WTC11 (cell line): ENCODE measurements around the gene NOC2L. TPM values are rescaled to one million over a fixed set of nuclear protein-coding genes. Genes with fewer than 3 reads are reported as not detected.

ENCODE experiments used
- ATAC-seq: fragments of 200-7000 bp; cut with Tn5 transposase; 2 replicates; pipeline ENCODE4 v1.10.0; 2021; ENCODE audit warnings: mild to moderate bottlenecking, moderate library complexity
- CTCF ChIA-PET: fragments of 300-600 bp; sonication (Branson Sonifier 250); formaldehyde crosslinking; loops from one replicate; lab custom pipeline; 2021; ENCODE audit warnings: antibody characterized with exemption; lab: Charles Lee
- POLR2A ChIA-PET: fragments of 350-600 bp; sonication (Branson Sonifier 250); formaldehyde crosslinking; loops from one replicate; lab custom pipeline; 2021; ENCODE audit warnings: antibody characterized with exemption; lab: Charles Lee
- DNase-seq: peaks from one replicate; pipeline ENCODE4 v3.0.0; 2021; ENCODE audit warnings: low spot score
- H3K27ac Mint-ChIP-seq: 2 replicates; pipeline ENCODE4 v1.8.0; 2021; ENCODE audit warnings: mixed read lengths
- H3K27me3 Mint-ChIP-seq: 2 replicates; pipeline ENCODE4 v1.8.0; 2021; ENCODE audit warnings: low read depth, mild to moderate bottlenecking, moderate library complexity, mixed read lengths
- H3K36me3 Mint-ChIP-seq: 2 replicates; pipeline ENCODE4 v1.8.0; 2021; ENCODE audit warnings: mixed read lengths
- H3K4me1 Mint-ChIP-seq: 2 replicates; pipeline ENCODE4 v1.8.0; 2022; ENCODE audit warnings: mixed read lengths
- H3K4me3 Mint-ChIP-seq: 2 replicates; pipeline ENCODE4 v1.8.0; 2021; ENCODE audit warnings: mild to moderate bottlenecking, moderate library complexity, mixed read lengths
- H3K9me3 Mint-ChIP-seq: 2 replicates; pipeline ENCODE4 v1.8.0; 2021; ENCODE audit warnings: mixed read lengths
- FOXP1 ChIP-seq: sonication (generic); formaldehyde crosslinking; IDR thresholded peaks from 2 replicates; pipeline ENCODE4 v1.8.0; 2022; ENCODE audit warnings: missing genetic modification reagents, mild to moderate bottlenecking, moderate library complexity, borderline replicate concordance
- JUN ChIP-seq: sonication (generic); formaldehyde crosslinking; IDR thresholded peaks from 2 replicates; pipeline ENCODE4 v1.8.0; 2023; ENCODE audit warnings: mild to moderate bottlenecking, missing genetic modification reagents
- NFE2L1 ChIP-seq: sonication (generic); formaldehyde crosslinking; IDR thresholded peaks from 2 replicates; pipeline ENCODE4 v1.8.1; 2023; ENCODE audit warnings: missing genetic modification reagents
- NFYB ChIP-seq: sonication (generic); formaldehyde crosslinking; conservative IDR thresholded peaks from 2 replicates; pipeline ENCODE4 v1.8.0; 2022; ENCODE audit warnings: low read depth, missing genetic modification reagents
- NR1H2 ChIP-seq: sonication (generic); formaldehyde crosslinking; IDR thresholded peaks from 2 replicates; pipeline ENCODE4 v1.9.0; 2021; ENCODE audit warnings: mild to moderate bottlenecking, moderate library complexity, missing genetic modification reagents
- PRDM15 ChIP-seq: sonication (generic); formaldehyde crosslinking; IDR thresholded peaks from 2 replicates; pipeline ENCODE4 v1.8.0; 2022; ENCODE audit warnings: missing genetic modification reagents
- SP1 ChIP-seq: sonication (generic); formaldehyde crosslinking; conservative IDR thresholded peaks from 2 replicates; pipeline ENCODE4 v1.8.1; 2022; ENCODE audit warnings: missing genetic modification reagents
- ZBTB21 ChIP-seq: sonication (generic); formaldehyde crosslinking; IDR thresholded peaks from 2 replicates; pipeline ENCODE4 v1.8.1; 2023; ENCODE audit warnings: mild to moderate bottlenecking, missing genetic modification reagents, borderline replicate concordance
- ZBTB43 ChIP-seq: sonication (generic); formaldehyde crosslinking; IDR thresholded peaks from 2 replicates; pipeline ENCODE4 v1.8.1; 2023; ENCODE audit warnings: mild to moderate bottlenecking, missing genetic modification reagents
- ZNF219 ChIP-seq: sonication (generic); formaldehyde crosslinking; IDR thresholded peaks from 2 replicates; pipeline ENCODE4 v1.8.0; 2023; ENCODE audit warnings: missing genetic modification reagents, mild to moderate bottlenecking, borderline replicate concordance
- ZNF281 ChIP-seq: sonication (generic); formaldehyde crosslinking; IDR thresholded peaks from 2 replicates; pipeline ENCODE4 v1.8.0; 2023; ENCODE audit warnings: mild to moderate bottlenecking, missing genetic modification reagents
- total RNA-seq: library from RNA; stranded (reverse); gene quantifications from 3 replicates; pipeline ENCODE4 v1.2.3, GENCODE V29; 2021

Gene NOC2L
- total RNA-seq, 1 experiment from 2014 or later = 182 TPM

- ChIA-PET POLR2A (interaction anchor here (1.6 to 2.9 kb wide), 2 partner anchors 20 to 41 kb away, joined by 3 to 11 read pairs; partner anchors contain the start of gene AGRN), CTCF (interaction anchor here (0.6 to 4.1 kb wide), 9 partner anchors 14 to 130 kb away, joined by 3 to 47 read pairs (median 5); partner anchors contain the start of genes AGRN, ISG15 and PERM1)
- H3K27me3 Mint-ChIP-seq = peaks cover 76% of the 10 kb centered on the region
Measured at GRCh38 chr1:999725-1000356, 40.8 kb upstream of the NOC2L start, which contains the start of gene HES4. TSS of gene HES4 (minus strand) at chr1:1000097. CDS start at chr1:999973, 124 bp downstream.

More at GRCh38 chr1:999725-1000356, 40.8 kb upstream of the NOC2L start, which contains the start of gene HES4:
- ATAC-seq = peak; percentile 51
- Mint-ChIP-seq H3K9me3 (no peaks in the 10 kb centered on the region), H3K4me3 (peak within 1 kb of the TSS; percentile 70), H3K36me3 (no peaks in the 10 kb centered on the region), H3K27ac (peak within 1 kb of the TSS; percentile 92; the same call in 1 of the 2 replicates), H3K4me1 (peaks cover 10% of the 10 kb centered on the region)
- 0 out of 2 replicates have a peak, but pooled peaks have one; percentile 35 for TF ChIP-seq NFE2L1 (CRISPR knock-in tag)
- peak; percentile 74; the same call in 1 of the 2 replicates for TF ChIP-seq SP1
- peak; percentile 62 for TF ChIP-seq PRDM15 (CRISPR knock-in tag)
- TF ChIP-seq NFYB = peak; percentile 52
- no peak for TF ChIP-seq ZNF219 (CRISPR knock-in tag)
- TF ChIP-seq ZBTB43 (CRISPR knock-in tag) = no peak
- TF ChIP-seq ZBTB21 (CRISPR knock-in tag) = no peak
- no peak for TF ChIP-seq NR1H2 (CRISPR knock-in tag)
- 0 out of 2 replicates have a peak, but pooled peaks have one; percentile 7 for TF ChIP-seq JUN (CRISPR knock-in tag)
- 0 out of 2 replicates have a peak, but pooled peaks have one; percentile 1 for TF ChIP-seq FOXP1 (CRISPR knock-in tag)
- no peak for TF ChIP-seq ZNF281 (CRISPR knock-in tag)
- DNase-seq = peak; percentile 92
